SU-DHL-6 (cell line): Measurements from ENCODE around the gene CDH11.

Source experiments
- H2AFZ ChIP-seq: fragments of 200-600 bp; sonication (generic); 2 replicates; pipeline ENCODE4 v1.6.1; 2014; ENCODE audit warnings: low read depth, mild to moderate bottlenecking, moderate library complexity, mixed read lengths, antibody characterized with exemption, low read length; ENCODE audit not compliant: severe bottlenecking
- H3F3A ChIP-seq: fragments of 200-600 bp; shearing (Covaris generic); 2 replicates; pipeline ENCODE4 v1.6.0; 2016; ENCODE audit warnings: antibody characterized with exemption, mild to moderate bottlenecking; ENCODE audit not compliant: insufficient read depth
- H3K27ac ChIP-seq: fragments of 200-600 bp; sonication (generic); 2 replicates; pipeline ENCODE4 v1.5.1; 2016; ENCODE audit warnings: low read depth, mild to moderate bottlenecking, low read length, moderate library complexity, mixed read lengths
- H3K27me3 ChIP-seq: fragments of 200-600 bp; sonication (generic), shearing (Covaris generic); 2 replicates; pipeline ENCODE4 v1.6.0; 2014; ENCODE audit warnings: mild to moderate bottlenecking, low read length
- H3K36me3 ChIP-seq: fragments of 200-600 bp; sonication (generic); 2 replicates; pipeline ENCODE4 v1.6.1; 2014; ENCODE audit warnings: mild to moderate bottlenecking, low read length, mixed read lengths
- H3K4me2 ChIP-seq: fragments of 300-600, 200-600 bp; shearing (Covaris generic), sonication (generic); 2 replicates; pipeline ENCODE4 v1.6.0; 2014; ENCODE audit warnings: low read length, low read depth, mild to moderate bottlenecking; ENCODE audit not compliant: poor library complexity, severe bottlenecking
- H3K4me3 ChIP-seq: fragments of 200-600 bp; sonication (generic); 2 replicates; pipeline ENCODE4 v1.5.1; 2014; ENCODE audit warnings: antibody characterized with exemption, low read length, mild to moderate bottlenecking, mixed read lengths; ENCODE audit not compliant: insufficient read depth, poor library complexity, severe bottlenecking
- H3K79me2 ChIP-seq: fragments of 200-600 bp; sonication (generic); 2 replicates; pipeline ENCODE4 v1.6.1; 2014; ENCODE audit warnings: mild to moderate bottlenecking, low read length, moderate library complexity; ENCODE audit not compliant: insufficient read depth
- H3K9ac ChIP-seq: fragments of 200-600 bp; sonication (generic); 2 replicates; pipeline ENCODE4 v1.7.0; 2014; ENCODE audit warnings: mild to moderate bottlenecking, low read length
- H3K9me2 ChIP-seq: fragments of 200-600 bp; sonication (generic); replicated peaks from 2 replicates; pipeline ENCODE4 v1.6.1; 2014; ENCODE audit warnings: low read length; ENCODE audit not compliant: insufficient read depth
- H3K9me3 ChIP-seq: fragments of 200-600 bp; sonication (generic); 2 replicates; pipeline ENCODE4 v1.6.1; 2014; ENCODE audit warnings: low read length, mixed read lengths; ENCODE audit not compliant: insufficient read depth
- H4K20me1 ChIP-seq: fragments of 200-600 bp; sonication (generic); 2 replicates; pipeline ENCODE4 v1.6.1; 2014; ENCODE audit warnings: low read depth, mild to moderate bottlenecking, antibody characterized with exemption, low read length, moderate library complexity, mixed read lengths
- CTCF ChIP-seq: fragments of 200-600 bp; sonication (generic); IDR thresholded peaks from one replicate; pipeline ENCODE4 v1.5.1; 2017; ENCODE audit warnings: antibody characterized with exemption, mild to moderate bottlenecking, low read length, moderate library complexity; ENCODE audit not compliant: insufficient read depth, poor library complexity, severe bottlenecking
- EZH2phosphoT487 ChIP-seq: fragments of 200-600 bp; sonication (generic), shearing (Covaris generic); conservative IDR thresholded peaks from 2 replicates; pipeline ENCODE4 v1.6.1; 2018; ENCODE audit warnings: mild to moderate bottlenecking, antibody characterized with exemption, low read length, moderate library complexity, mixed read lengths

The CDH11 gene

GRCh38 chr16:65070831-65071432 is 50.9 kb downstream of the CDH11 start:
- H3K36me3 ChIP-seq, result no peaks in the 10 kb centered on the region
- no peaks in the 10 kb centered on the region for H4K20me1 ChIP-seq
- H3K27ac ChIP-seq, result no peak overlapping the region
- H3K79me2 ChIP-seq, result no peaks in the 10 kb centered on the region
- no peaks in the 10 kb centered on the region for H3K9me2 ChIP-seq
- no peak for TF ChIP-seq CTCF
- no peak for TF ChIP-seq EZH2phosphoT487
- H3K4me3 ChIP-seq, result no peak overlapping the region
- no peaks in the 10 kb centered on the region for H3K27me3 ChIP-seq
- no peak overlapping the region for H2AFZ ChIP-seq
- H3F3A ChIP-seq, result no peaks in the 10 kb centered on the region
- no peak overlapping the region for H3K9ac ChIP-seq
- H3K9me3 ChIP-seq, result no peaks in the 10 kb centered on the region
- no peak overlapping the region for H3K4me2 ChIP-seq

- Histone ChIP-seq H2AFZ (no peak overlapping the region), H3K9ac (no peak overlapping the region), H3K36me3 (no peaks in the 10 kb centered on the region), H3K9me2 (no peaks in the 10 kb centered on the region), H3K79me2 (no peaks in the 10 kb centered on the region), H3F3A (no peaks in the 10 kb centered on the region), H3K4me2 (no peak overlapping the region), H3K27ac (no peak overlapping the region), H3K4me3 (no peak overlapping the region), H3K27me3 (no peaks in the 10 kb centered on the region), H4K20me1 (no peaks in the 10 kb centered on the region), H3K9me3 (no peaks in the 10 kb centered on the region)
- TF ChIP-seq CTCF (no peak), EZH2phosphoT487 (no peak)
Measured at GRCh38 chr16:65069766-65070165, 52.1 kb downstream of the CDH11 start.

GRCh38 chr16:65069065-65069464 is 52.8 kb downstream of the CDH11 start:
- Histone ChIP-seq H3K9me3 (no peaks in the 10 kb centered on the region), H2AFZ (no peak overlapping the region), H3K4me3 (no peak overlapping the region), H3F3A (no peaks in the 10 kb centered on the region), H3K36me3 (no peaks in the 10 kb centered on the region), H3K4me2 (no peak overlapping the region), H3K9ac (no peak overlapping the region), H3K27ac (no peak overlapping the region), H3K9me2 (no peaks in the 10 kb centered on the region), H3K27me3 (no peaks in the 10 kb centered on the region), H3K79me2 (no peaks in the 10 kb centered on the region), H4K20me1 (no peaks in the 10 kb centered on the region)
- TF ChIP-seq CTCF, result no peak
- no peak for TF ChIP-seq EZH2phosphoT487
